ENCODE results near the gene MMP25.

DNA sequence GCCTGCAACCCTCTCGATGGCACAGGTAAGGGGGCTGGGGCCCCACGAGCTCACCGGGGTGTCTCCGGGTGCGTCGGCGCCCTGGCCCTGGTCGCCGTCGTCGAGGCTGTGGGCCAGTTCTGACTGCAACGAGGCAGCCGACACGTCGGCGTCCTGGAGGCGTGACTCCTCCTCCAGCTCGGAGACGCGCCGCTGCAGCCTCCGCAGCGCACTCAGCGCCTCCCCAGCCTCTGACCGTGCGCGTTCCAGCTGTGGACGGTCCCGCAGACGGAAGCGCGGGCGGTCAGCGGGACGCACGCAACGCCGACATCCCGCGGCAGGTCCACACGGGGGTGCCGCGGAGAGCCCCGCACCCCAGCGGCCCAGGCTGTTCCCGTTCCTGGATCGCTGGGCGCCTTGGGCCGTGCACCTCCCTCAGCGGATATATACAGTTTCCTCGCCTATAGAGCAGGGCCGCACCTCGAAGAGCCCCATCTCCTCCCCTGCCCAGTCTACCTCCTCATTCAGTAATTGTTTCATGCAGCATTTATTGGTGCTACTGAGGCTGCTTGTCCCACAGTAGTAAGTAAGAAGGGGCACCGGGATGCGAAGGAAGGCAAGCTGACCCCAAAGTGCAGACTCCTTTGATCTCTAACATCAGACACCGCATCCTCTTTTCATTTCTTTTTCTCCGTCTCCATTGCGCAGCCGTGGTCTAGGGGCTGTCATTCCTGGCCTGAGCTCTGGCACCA lies 16.7 kb upstream of the MMP25 start:
- TF ChIP-seq, protein P1, sequence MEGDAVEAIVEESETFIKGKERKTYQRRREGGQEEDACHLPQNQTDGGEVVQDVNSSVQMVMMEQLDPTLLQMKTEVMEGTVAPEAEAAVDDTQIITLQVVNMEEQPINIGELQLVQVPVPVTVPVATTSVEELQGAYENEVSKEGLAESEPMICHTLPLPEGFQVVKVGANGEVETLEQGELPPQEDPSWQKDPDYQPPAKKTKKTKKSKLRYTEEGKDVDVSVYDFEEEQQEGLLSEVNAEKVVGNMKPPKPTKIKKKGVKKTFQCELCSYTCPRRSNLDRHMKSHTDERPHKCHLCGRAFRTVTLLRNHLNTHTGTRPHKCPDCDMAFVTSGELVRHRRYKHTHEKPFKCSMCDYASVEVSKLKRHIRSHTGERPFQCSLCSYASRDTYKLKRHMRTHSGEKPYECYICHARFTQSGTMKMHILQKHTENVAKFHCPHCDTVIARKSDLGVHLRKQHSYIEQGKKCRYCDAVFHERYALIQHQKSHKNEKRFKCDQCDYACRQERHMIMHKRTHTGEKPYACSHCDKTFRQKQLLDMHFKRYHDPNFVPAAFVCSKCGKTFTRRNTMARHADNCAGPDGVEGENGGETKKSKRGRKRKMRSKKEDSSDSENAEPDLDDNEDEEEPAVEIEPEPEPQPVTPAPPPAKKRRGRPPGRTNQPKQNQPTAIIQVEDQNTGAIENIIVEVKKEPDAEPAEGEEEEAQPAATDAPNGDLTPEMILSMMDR (IDR thresholded peaks at IDR 0.05) = no peak
- TF ChIP-seq POLR2A (IDR thresholded peaks at IDR 0.05) = no peak
